GM12874 (cell line): ENCODE measurements around the gene EVX1.

ENCODE experiments used
- TF ChIP-seq, protein P1 (sequence below): IDR thresholded peaks from 2 replicates; pipeline ENCODE4 v1.5.1; 2011; ENCODE audit warnings: low read depth, mild to moderate bottlenecking, control low read depth, low read length, moderate library complexity; ENCODE audit not compliant: insufficient read depth

Gene EVX1

DNA sequence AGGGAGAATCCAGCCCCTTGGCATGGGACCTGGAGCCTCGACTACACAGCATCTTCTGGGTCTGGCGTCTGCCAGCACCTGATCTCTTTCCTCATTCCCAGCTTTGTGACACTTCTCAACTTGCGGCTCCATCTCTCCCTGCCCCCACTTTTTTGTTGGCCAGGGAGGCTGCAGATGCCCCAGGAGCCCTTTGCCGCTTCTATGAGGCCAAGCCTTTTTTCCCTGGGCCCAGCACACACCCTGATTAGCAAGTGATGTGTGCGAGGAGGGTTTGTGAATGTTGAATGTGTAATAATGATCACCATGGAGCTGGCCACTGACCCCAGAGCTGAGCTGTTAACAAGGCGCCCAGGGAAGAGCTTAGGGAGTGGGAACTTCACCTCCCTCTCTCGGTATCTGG, 4.4 kb downstream of the EVX1 start:
- TF ChIP-seq, protein P1, sequence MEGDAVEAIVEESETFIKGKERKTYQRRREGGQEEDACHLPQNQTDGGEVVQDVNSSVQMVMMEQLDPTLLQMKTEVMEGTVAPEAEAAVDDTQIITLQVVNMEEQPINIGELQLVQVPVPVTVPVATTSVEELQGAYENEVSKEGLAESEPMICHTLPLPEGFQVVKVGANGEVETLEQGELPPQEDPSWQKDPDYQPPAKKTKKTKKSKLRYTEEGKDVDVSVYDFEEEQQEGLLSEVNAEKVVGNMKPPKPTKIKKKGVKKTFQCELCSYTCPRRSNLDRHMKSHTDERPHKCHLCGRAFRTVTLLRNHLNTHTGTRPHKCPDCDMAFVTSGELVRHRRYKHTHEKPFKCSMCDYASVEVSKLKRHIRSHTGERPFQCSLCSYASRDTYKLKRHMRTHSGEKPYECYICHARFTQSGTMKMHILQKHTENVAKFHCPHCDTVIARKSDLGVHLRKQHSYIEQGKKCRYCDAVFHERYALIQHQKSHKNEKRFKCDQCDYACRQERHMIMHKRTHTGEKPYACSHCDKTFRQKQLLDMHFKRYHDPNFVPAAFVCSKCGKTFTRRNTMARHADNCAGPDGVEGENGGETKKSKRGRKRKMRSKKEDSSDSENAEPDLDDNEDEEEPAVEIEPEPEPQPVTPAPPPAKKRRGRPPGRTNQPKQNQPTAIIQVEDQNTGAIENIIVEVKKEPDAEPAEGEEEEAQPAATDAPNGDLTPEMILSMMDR = no peak

DNA sequence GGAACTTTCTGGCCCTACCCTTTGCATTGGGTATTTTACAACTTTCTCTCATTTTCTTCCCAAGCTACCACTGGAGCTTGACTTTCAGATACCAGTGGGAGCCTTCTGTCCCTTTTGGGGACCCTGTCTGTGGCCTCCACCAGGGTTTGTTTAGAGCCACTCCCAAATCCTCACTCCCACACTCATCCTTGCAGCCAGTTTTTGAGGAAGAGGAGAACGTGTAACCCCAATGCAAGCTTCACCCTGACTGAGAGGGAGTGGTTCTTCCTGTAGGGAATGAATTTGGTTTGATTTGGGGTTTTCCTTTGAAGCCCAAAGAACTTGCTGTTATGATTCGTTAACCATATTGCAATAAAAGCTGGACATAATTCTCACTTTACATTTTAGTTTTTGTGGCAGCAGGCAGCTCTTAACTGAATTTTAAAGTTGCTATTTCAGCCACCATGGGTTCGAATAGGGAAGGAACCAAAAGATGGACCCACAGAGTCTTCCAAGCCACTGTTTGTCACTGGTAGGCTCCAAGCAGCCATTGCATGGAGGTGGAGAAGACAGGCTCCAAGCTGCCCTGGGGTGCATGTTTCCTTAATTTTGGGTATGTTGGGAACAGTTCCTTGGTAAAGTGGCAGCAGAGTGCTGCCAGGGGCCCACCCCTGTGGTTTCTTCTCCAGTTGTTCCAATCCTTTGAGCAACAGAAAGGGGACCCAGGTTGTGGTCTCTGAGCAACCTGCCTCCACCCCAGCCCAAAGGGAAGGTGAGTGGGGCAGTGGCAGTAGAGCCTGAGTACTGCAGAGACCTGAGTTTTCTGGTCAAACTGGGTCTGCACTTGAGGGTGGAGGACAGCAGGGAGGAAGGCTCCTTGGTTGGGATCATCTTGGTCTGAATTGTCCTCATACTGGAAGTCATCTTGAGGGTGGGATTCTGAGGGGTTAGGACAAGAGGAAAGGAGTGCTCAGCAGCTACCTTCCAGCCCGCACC, 5.1 kb downstream of the EVX1 start:
- TF ChIP-seq, protein P1 = no peak

DNA sequence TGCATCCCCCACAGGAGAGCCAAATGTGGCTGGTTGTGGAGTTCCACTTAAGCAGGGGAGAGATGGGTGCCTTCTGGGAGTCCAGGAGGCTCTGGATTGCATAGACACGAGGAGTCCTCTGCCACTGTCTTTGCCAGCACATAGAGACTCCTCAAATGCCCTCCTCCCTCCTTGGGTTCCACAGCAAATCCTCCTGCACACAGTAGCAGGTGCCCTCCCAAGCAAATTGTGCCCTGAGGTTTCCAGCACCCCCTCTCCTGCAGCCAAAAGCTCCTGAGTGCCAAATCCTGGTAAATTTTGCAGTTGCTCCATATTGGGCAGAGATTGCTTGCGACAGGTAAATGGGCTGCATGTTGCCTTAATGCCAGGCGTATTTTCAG, 5.8 kb downstream of the EVX1 start:
- TF ChIP-seq, protein P1 = no peak

DNA sequence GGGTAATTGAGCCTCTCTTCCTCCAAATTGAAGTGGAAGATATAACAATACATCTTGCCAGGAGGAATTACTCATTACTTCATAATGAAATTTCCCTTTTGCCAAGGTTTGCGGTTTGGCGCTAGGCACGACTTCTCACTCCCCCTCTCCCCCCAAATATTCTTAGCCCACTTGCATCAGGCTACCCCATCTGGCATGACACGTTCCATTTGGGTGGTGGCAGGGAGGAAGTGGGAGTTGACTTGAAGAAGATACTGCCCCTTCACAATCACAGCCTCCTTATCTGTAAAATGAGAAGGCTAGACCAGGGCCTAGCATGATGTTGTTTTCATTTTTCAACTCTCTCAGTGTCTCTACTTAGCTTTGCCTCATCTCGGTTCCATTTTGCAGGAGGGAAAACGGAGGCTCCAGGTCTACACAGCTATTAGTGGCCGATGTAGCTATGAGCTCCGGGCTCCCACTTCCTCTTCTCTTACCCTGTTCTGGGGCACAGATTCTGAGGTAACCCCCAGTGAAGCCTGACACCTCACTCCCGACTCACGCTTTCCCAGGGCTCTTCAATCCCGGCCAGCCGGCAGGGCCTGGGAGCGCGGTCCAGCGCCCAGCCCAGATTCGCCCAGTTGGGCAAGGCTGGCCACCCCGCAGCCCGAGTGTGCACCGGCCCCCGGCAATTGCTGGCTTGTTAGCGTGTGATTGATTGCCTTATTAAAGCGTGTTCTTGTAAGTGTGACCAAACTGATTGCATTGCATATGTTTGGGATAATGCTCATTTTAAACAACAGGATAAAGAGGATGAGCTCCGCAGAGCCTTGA, 6.5 kb downstream of the EVX1 start:
- TF ChIP-seq, protein P1 = no peak

DNA sequence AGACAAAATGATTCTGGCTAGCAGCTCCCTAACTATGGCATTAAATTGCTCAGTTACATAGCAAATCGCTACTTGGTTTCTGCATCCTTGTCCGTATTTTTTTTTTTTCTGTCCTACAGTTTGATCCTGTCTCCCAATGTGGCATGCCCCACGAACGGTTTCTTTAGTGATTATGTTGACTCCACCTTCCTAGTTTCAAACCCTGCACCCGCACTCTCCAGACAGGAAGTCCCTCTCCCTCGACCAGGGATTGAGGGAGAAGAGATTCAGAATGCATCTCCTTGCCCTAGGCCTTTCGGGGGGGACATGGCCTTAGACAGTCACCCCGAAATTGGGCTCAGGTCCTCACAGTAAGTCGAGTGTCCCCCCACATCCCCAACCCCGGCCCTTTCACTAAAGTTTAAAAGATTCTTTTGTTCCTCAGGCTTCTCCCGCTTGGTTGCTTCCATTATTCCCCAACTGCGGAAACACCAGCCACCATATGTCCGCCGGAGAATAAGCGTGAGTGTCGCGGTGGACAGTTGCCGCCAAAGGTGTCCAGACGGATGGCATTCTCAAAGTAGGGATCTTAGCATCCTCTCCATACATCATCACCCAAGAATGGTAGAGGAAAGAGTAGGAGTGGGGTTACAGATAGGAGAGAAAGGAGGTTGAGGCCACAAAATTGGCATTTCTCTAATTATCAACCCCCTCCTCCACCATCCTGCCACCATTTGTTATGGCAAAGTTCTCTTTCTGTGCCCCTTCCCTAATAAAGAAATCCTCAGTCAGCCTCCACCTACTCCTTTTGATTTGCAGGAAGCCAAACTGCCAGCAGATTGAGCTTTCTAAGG, 7.3 kb downstream of the EVX1 start:
- TF ChIP-seq, protein P1 = no peak

DNA sequence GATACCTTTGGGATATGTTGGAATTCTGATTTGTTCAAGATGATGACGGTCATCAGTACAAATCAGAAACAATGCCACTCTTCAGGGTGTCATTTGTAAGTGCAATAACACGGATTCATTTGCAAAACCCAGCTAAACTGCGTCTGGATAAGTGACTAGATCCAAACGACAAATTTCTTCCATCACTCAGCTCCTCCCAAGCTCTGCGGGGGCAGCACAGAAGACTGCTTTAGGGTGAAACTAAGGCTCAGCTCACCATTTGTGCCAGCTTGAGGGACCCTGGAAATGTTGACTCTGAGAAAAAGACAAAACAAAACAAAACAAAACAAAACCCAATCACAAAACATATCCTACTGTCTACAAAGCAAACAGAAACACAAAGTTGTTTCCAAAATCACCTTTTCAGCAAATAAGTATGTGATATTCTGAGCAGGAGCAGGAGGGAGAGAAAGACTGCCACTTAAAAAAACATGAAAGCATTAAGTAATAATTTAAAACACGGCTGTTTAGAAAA, 8.0 kb downstream of the EVX1 start:
- TF ChIP-seq, protein P1 = no peak
